ENCODE results near the gene IGBP1.

Gene IGBP1

GRCh38 chrX:70129816-70130215 is 3.4 kb upstream of the IGBP1 start:
- DNase-seq (ENCODE audit: low spot score): no peak
- H3K27me3 Mint-ChIP-seq (ENCODE audit: low read depth): peaks cover 2% of the 10 kb centered on the region
- peaks cover 2% of the 10 kb centered on the region for H3K36me3 Mint-ChIP-seq (ENCODE audit: low read depth)
- peaks cover 4% of the 10 kb centered on the region for H3K4me1 Mint-ChIP-seq (ENCODE audit: low read depth)
- no peaks in the 10 kb centered on the region for H3K9me3 Mint-ChIP-seq
- no peak overlapping the region for H3K27ac Mint-ChIP-seq
- no peak overlapping the region for H3K4me3 Mint-ChIP-seq

GRCh38 chrX:70132224-70132623 is 1.0 kb upstream of the IGBP1 start:
- peak overlapping the region; percentile 46 for H3K27ac Mint-ChIP-seq
- H3K27me3 Mint-ChIP-seq (ENCODE audit: low read depth): peaks cover 2% of the 10 kb centered on the region
- peak overlapping the region; percentile 47 for H3K4me3 Mint-ChIP-seq
- no peaks in the 10 kb centered on the region for H3K9me3 Mint-ChIP-seq
- H3K36me3 Mint-ChIP-seq (ENCODE audit: low read depth): peaks cover 11% of the 10 kb centered on the region
- DNase-seq (ENCODE audit: low spot score): no peak
- H3K4me1 Mint-ChIP-seq (ENCODE audit: low read depth): peaks cover 14% of the 10 kb centered on the region

GRCh38 chrX:70132877-70133302 is 357 bp upstream of the IGBP1 start:
- H3K27me3 Mint-ChIP-seq (ENCODE audit: low read depth): peaks cover 2% of the 10 kb centered on the region
- peak overlapping the region; percentile 100 for H3K4me3 Mint-ChIP-seq
- no peak for DNase-seq (ENCODE audit: low spot score)
- peak overlapping the region; percentile 99 for H3K27ac Mint-ChIP-seq
- no peaks in the 10 kb centered on the region for H3K9me3 Mint-ChIP-seq
- peaks cover 15% of the 10 kb centered on the region for H3K36me3 Mint-ChIP-seq (ENCODE audit: low read depth)
- H3K4me1 Mint-ChIP-seq (ENCODE audit: low read depth): peaks cover 16% of the 10 kb centered on the region

DNA sequence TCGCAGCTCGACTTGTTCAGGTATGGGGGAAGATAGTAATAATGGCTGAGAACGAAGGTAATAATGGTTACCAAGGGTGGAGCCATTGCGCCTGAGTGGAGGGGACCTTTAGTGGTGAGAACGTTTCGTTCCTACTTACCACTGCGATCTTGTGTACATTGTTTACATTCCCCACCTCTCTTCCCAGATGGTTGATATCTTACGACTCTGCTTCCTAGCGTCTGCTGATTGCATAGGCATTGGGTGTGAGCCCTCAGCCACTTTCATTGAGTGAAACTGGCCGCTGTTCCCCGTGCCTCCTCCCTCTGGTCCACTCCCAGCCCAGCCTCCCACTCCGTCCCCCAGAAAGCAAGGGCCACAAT is 850 bp downstream of the IGBP1 start:
- H3K4me1 Mint-ChIP-seq (ENCODE audit: low read depth): peaks cover 16% of the 10 kb centered on the region
- H3K27ac Mint-ChIP-seq: peak overlapping the region; percentile 99
- H3K4me3 Mint-ChIP-seq: peak overlapping the region; percentile 100
- peaks cover 15% of the 10 kb centered on the region for H3K36me3 Mint-ChIP-seq (ENCODE audit: low read depth)
- peaks cover 2% of the 10 kb centered on the region for H3K27me3 Mint-ChIP-seq (ENCODE audit: low read depth)
- DNase-seq (ENCODE audit: low spot score): no peak
- no peaks in the 10 kb centered on the region for H3K9me3 Mint-ChIP-seq

- Mint-ChIP-seq H3K27me3 (ENCODE audit: low read depth) (no peaks in the 10 kb centered on the region), H3K36me3 (ENCODE audit: low read depth) (peaks cover 37% of the 10 kb centered on the region), H3K4me3 (no peak overlapping the region), H3K27ac (no peak overlapping the region), H3K9me3 (no peaks in the 10 kb centered on the region), H3K4me1 (ENCODE audit: low read depth) (peaks cover 12% of the 10 kb centered on the region)
- DNase-seq (ENCODE audit: low spot score): no peak
Observed at GRCh38 chrX:70138622-70139021, 5.4 kb downstream of the IGBP1 start.

DNA sequence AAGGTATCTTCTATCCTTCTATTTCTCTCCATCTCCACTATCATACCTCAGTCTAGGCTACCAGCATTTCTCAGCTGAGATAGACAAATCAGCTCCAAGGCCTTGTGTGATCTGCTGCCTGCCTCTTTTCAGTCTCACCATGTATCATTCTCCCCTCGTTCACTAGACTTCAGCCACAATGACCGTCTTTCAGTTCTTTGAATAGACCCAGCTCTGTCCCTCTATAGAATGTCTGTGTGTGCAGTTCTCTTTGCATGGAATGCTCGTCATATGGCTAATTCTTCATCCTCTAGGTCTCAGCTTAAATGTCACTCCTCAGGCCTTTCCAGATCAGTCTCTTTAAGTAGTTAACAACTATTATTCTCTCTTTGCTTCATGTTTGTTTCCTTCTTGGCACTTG is 6.5 kb downstream of the IGBP1 start:
- Mint-ChIP-seq H3K9me3 (no peaks in the 10 kb centered on the region), H3K36me3 (ENCODE audit: low read depth) (peaks cover 38% of the 10 kb centered on the region), H3K27ac (no peak overlapping the region), H3K27me3 (ENCODE audit: low read depth) (no peaks in the 10 kb centered on the region), H3K4me1 (ENCODE audit: low read depth) (peaks cover 12% of the 10 kb centered on the region), H3K4me3 (no peak overlapping the region)
- DNase-seq (ENCODE audit: low spot score): no peak

- Mint-ChIP-seq H3K27me3 (ENCODE audit: low read depth) (no peaks in the 10 kb centered on the region), H3K9me3 (no peaks in the 10 kb centered on the region), H3K4me3 (no peak overlapping the region), H3K4me1 (ENCODE audit: low read depth) (peaks cover 5% of the 10 kb centered on the region), H3K27ac (no peak overlapping the region), H3K36me3 (ENCODE audit: low read depth) (peaks cover 36% of the 10 kb centered on the region)
- DNase-seq (ENCODE audit: low spot score): no peak
Observed at GRCh38 chrX:70141373-70141772, 8.1 kb downstream of the IGBP1 start.

DNA sequence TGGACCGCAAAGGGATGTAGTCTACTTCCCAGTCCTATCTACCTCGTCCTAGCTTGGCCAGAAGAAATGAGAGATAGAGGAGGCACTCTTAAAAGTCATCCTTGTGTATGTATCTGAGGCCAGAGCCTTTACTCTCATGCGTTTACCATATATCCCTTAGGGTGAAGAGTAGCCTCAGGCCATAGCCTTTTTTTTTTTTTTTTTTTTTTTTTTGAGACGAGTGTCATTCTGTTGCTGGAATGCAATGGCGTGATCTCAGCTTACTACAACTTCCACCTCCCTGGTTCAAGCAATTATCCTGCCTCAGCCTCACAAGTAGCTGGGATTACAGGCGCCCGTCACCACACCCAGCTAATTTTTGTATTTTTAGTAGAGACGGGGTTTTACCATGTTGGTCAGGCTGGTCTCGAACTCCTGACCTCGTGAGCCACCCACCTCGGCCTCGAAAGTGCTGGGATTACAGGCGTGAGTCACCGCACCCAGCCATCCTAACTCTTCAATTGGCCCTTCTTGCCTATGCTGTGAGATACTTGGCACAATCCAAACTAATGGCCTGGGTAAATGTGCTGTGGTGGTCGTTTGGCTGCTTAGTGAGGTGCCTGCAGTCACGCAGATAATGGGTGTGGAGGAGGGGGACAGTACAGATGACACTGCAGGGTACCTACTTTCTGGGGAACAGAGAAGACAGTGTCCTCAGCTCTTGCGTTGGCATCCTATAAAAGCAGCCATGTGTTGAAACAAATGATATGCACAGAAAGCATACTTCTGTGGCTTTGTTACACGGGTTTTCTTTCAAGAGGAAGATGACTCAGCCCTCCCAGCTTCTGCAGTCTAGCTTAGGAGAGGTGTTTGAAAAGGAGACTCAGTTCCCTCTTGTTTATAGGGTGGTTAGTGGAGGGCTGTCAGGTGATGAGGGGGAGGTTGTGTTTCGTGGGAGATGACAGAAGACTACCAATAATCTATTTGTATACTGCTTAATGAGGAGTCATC is 33.6 kb downstream of the IGBP1 start:
- peak; percentile 9 for DNase-seq (ENCODE audit: low spot score)
- no peak overlapping the region for H3K4me3 Mint-ChIP-seq
- peaks cover 14% of the 10 kb centered on the region for H3K36me3 Mint-ChIP-seq (ENCODE audit: low read depth)
- no peaks in the 10 kb centered on the region for H3K9me3 Mint-ChIP-seq
- H3K27ac Mint-ChIP-seq: no peak overlapping the region
- peaks cover 8% of the 10 kb centered on the region for H3K4me1 Mint-ChIP-seq (ENCODE audit: low read depth)
- no peaks in the 10 kb centered on the region for H3K27me3 Mint-ChIP-seq (ENCODE audit: low read depth)

- no peak for DNase-seq (ENCODE audit: low spot score)
- H3K27me3 Mint-ChIP-seq (ENCODE audit: low read depth): no peaks in the 10 kb centered on the region
- no peak overlapping the region for H3K27ac Mint-ChIP-seq
- no peak overlapping the region for H3K4me3 Mint-ChIP-seq
- H3K9me3 Mint-ChIP-seq: no peaks in the 10 kb centered on the region
- peaks cover 14% of the 10 kb centered on the region for H3K36me3 Mint-ChIP-seq (ENCODE audit: low read depth)
- H3K4me1 Mint-ChIP-seq (ENCODE audit: low read depth): peaks cover 8% of the 10 kb centered on the region
Observed at GRCh38 chrX:70168238-70169188, 35.3 kb downstream of the IGBP1 start.

GRCh38 chrX:70169281-70169680 is 36.0 kb downstream of the IGBP1 start:
- Mint-ChIP-seq H3K9me3 (no peaks in the 10 kb centered on the region), H3K27me3 (ENCODE audit: low read depth) (no peaks in the 10 kb centered on the region), H3K36me3 (ENCODE audit: low read depth) (peaks cover 11% of the 10 kb centered on the region), H3K4me1 (ENCODE audit: low read depth) (peaks cover 8% of the 10 kb centered on the region), H3K27ac (no peak overlapping the region), H3K4me3 (no peak overlapping the region)
- DNase-seq (ENCODE audit: low spot score): no peak

DNA sequence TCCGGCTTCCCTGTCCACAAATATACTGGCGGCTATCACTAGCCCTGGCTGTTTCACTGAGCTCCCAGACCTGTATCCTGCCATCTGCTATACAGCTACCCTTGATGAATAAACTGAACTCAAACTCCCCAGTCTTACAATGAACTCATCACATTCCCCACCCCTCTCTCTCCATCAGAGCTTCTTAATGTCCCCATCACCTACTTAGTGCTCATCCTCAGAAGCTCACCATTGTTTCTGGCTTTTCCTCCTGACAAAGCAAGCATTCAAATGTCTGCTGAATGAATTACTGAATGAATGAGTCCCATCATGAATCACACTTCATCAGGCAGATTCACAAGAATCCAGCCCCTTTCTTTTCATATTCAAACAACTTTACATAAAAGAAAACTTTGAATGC is 38.4 kb downstream of the IGBP1 start:
- Mint-ChIP-seq H3K4me1 (ENCODE audit: low read depth) (peaks cover 4% of the 10 kb centered on the region), H3K9me3 (no peaks in the 10 kb centered on the region), H3K27ac (no peak overlapping the region), H3K27me3 (ENCODE audit: low read depth) (no peaks in the 10 kb centered on the region), H3K36me3 (ENCODE audit: low read depth) (peaks cover 6% of the 10 kb centered on the region), H3K4me3 (no peak overlapping the region)
- DNase-seq (ENCODE audit: low spot score): no peak

DNA sequence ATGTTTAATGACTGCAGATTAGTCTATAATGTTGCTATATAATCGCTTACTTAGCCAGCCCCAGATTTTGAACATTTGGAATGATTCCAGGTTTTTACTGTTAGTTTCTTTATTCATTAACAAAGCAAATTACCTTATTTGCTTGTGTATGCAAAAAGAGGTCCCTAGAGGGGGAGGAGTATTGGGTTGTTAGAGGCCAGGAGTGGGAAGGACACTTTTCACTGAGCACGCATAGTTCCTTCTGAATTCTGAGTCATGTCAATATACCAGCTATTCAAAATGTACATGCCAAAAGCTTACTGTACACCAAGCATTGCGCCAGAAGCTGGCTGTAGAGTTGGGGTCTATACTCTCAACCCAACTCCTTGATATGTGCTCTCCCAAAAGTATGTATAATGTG is 39.0 kb downstream of the IGBP1 start:
- no peak overlapping the region for H3K27ac Mint-ChIP-seq
- peaks cover 7% of the 10 kb centered on the region for H3K4me1 Mint-ChIP-seq (ENCODE audit: low read depth)
- H3K36me3 Mint-ChIP-seq (ENCODE audit: low read depth): peaks cover 4% of the 10 kb centered on the region
- H3K4me3 Mint-ChIP-seq: no peak overlapping the region
- no peaks in the 10 kb centered on the region for H3K9me3 Mint-ChIP-seq
- H3K27me3 Mint-ChIP-seq (ENCODE audit: low read depth): no peaks in the 10 kb centered on the region
- no peak for DNase-seq (ENCODE audit: low spot score)

DNA sequence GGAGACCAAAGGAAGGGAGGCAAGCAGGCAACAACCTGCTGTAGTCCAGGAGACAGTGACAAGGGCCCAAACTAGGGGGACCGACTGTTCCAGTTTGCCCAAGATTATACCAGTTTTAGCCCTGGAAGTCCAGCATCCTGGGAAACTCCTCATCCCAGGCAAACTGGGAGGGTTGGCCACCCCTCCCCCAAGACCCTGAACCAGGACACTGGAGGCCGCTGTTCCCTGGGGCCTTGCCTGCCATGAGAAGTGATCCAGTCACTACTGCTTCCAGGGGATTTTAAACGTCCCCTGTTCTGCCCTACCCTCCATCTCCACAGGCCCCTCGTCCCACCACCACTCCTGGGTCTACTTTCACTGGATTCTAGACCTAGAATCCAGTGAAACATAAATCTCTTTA is 39.7 kb downstream of the IGBP1 start:
- Mint-ChIP-seq H3K36me3 (ENCODE audit: low read depth) (no peaks in the 10 kb centered on the region), H3K27me3 (ENCODE audit: low read depth) (no peaks in the 10 kb centered on the region), H3K27ac (no peak overlapping the region), H3K9me3 (no peaks in the 10 kb centered on the region), H3K4me3 (no peak overlapping the region), H3K4me1 (ENCODE audit: low read depth) (peaks cover 6% of the 10 kb centered on the region)
- no peak for DNase-seq (ENCODE audit: low spot score)

DNA sequence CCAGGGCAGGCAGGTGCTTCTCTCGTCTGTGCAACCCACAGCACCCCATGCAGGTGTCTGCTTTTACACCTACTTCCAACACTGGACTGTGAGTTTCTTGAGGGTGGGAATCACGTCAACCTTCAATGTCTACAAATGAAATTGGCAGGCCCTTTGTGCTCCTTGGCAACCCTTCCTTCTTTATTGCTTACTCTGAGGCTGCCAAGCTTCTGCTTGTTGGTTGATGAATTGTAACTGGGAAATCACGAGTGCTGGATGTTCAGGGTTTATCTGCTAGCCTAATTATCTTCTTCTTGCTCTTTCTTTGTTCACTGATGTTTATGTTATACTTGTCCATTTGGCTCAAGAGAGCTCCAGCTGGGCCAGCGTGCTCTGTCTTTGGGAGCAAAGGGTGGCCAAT is 41.5 kb downstream of the IGBP1 start:
- Mint-ChIP-seq H3K9me3 (no peaks in the 10 kb centered on the region), H3K4me3 (no peak overlapping the region), H3K27me3 (ENCODE audit: low read depth) (no peaks in the 10 kb centered on the region), H3K4me1 (ENCODE audit: low read depth) (peaks cover 6% of the 10 kb centered on the region), H3K27ac (no peak overlapping the region), H3K36me3 (ENCODE audit: low read depth) (no peaks in the 10 kb centered on the region)
- no peak for DNase-seq (ENCODE audit: low spot score)

All from T-helper 2 cell treated with Interferon-gamma antibody and Interleukin-4, amounts not matched to agents 5 μg/mL and 100 μg/mL, for 36 hours (primary cell).